ENCODE data around the gene PUM1. TPM values are rescaled to one million over a fixed set of nuclear protein-coding genes. Genes with fewer than 3 reads are reported as not detected.

The PUM1 gene
- total and polyA plus RNA-seq, 2 of the 4 experiments (the other 2 are of a cell fraction), result 75.4 to 137 TPM

DNA sequence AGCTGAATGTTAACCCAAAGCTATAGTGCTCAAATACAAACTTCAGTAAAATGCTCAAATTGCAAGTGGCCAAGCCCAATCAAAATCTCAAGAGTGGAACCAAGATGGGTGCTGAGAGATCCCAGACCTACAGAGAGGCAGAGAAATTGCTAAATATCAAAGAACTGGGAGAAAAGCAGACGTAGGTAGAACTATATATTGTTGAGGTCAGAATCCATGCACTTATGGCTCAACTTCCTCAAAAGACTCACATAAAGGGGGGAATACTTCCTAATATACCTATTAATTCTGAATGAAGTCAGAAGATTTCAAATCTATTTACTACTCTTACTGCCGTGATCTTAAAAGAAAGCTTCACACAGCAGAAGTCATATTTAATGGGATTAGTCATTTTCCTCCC lies 65.2 kb downstream of the PUM1 start:
- H3K4me2 ChIP-seq (ENCODE audit: low read depth, low read length), result no peak overlapping the region
- no peak overlapping the region for H3K18ac ChIP-seq (ENCODE audit: low read depth, low read length)
- H2BK15ac ChIP-seq (ENCODE audit: low read depth, low read length), result no peak overlapping the region
- no peak overlapping the region for H4K91ac ChIP-seq (ENCODE audit: insufficient read depth, low read depth, low read length)
- no CpG with 5 or more reads among the region's 2 CpGs for WGBS, 2 experiments (ENCODE audit: extremely low coverage in 2 of 2, insufficient read length in 1 of 2)
- ChIA-PET CTCF (interaction anchor here (0.6 to 0.7 kb wide), 2 partner anchors 9 to 16 kb away, joined by 3 to 6 read pairs; no protein-coding TSS in a partner anchor), POLR2A (ENCODE audit: unreplicated experiment) (interaction anchor here (0.6 kb wide), 1 partner anchor 81 kb away, joined by 3 read pairs; no protein-coding TSS in a partner anchor)
- H2BK120ac ChIP-seq (ENCODE audit: low read depth, low read length), result no peak overlapping the region
- no TSS peak for BruUV-seq (replicated peaks)
- dilution Hi-C loops (cut with HindIII; ENCODE audit: low sequenced_read_pairs, unreplicated experiment) (no loop called here), intact Hi-C loops (cut with micrococcal nuclease) (no loop called here), in situ Hi-C loops (cut with MboI; ENCODE audit: low sequenced_read_pairs) (no loop called here)
- no peak overlapping the region for H3K27ac ChIP-seq (ENCODE audit: insufficient read depth, low read length)
- TF ChIP-seq RCOR1 (IDR thresholded peaks at IDR 0.05; ENCODE audit: insufficient replicate concordance, low read length) (no peak), RFX5 (IDR thresholded peaks at IDR 0.05; ENCODE audit: low read depth, low read length) (no peak), POLR2A (IDR thresholded peaks at IDR 0.05; ENCODE audit: low read depth, low read length) (no peak), CEBPB (IDR thresholded peaks at IDR 0.05; ENCODE audit: low read depth, low read length) (no peak), BHLHE40 (IDR thresholded peaks at IDR 0.05; ENCODE audit: low read depth, low read length) (no peak), CHD1 (IDR thresholded peaks at IDR 0.05; ENCODE audit: low read depth, low read length) (no peak), NFE2L2 (IDR thresholded peaks at IDR 0.05; ENCODE audit: low read depth, low read length) (no peak), MAZ (IDR thresholded peaks at IDR 0.05; ENCODE audit: borderline replicate concordance, low read depth, low read length) (no peak), FOS (IDR thresholded peaks at IDR 0.05; ENCODE audit: low read depth, low read length) (no peak), MXI1 (IDR thresholded peaks at IDR 0.05; ENCODE audit: borderline replicate concordance, low read depth, low read length) (no peak), SMC3 (IDR thresholded peaks at IDR 0.05; ENCODE audit: low read depth, low read length) (no peak), RAD21 (IDR thresholded peaks at IDR 0.05; ENCODE audit: low read length) (no peak), MAFK (IDR thresholded peaks at IDR 0.05; ENCODE audit: low read depth, low read length) (no peak)
- TF ChIP-seq, protein P1, sequence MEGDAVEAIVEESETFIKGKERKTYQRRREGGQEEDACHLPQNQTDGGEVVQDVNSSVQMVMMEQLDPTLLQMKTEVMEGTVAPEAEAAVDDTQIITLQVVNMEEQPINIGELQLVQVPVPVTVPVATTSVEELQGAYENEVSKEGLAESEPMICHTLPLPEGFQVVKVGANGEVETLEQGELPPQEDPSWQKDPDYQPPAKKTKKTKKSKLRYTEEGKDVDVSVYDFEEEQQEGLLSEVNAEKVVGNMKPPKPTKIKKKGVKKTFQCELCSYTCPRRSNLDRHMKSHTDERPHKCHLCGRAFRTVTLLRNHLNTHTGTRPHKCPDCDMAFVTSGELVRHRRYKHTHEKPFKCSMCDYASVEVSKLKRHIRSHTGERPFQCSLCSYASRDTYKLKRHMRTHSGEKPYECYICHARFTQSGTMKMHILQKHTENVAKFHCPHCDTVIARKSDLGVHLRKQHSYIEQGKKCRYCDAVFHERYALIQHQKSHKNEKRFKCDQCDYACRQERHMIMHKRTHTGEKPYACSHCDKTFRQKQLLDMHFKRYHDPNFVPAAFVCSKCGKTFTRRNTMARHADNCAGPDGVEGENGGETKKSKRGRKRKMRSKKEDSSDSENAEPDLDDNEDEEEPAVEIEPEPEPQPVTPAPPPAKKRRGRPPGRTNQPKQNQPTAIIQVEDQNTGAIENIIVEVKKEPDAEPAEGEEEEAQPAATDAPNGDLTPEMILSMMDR (conservative IDR thresholded peaks at IDR 0.05; ENCODE audit: low read depth, low read length), result no peak
- TF ChIP-seq, protein P2, sequence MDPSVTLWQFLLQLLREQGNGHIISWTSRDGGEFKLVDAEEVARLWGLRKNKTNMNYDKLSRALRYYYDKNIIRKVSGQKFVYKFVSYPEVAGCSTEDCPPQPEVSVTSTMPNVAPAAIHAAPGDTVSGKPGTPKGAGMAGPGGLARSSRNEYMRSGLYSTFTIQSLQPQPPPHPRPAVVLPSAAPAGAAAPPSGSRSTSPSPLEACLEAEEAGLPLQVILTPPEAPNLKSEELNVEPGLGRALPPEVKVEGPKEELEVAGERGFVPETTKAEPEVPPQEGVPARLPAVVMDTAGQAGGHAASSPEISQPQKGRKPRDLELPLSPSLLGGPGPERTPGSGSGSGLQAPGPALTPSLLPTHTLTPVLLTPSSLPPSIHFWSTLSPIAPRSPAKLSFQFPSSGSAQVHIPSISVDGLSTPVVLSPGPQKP (IDR thresholded peaks at IDR 0.05; ENCODE audit: borderline replicate concordance, low read depth, low read length), result no peak
- TF ChIP-seq, protein P3, sequence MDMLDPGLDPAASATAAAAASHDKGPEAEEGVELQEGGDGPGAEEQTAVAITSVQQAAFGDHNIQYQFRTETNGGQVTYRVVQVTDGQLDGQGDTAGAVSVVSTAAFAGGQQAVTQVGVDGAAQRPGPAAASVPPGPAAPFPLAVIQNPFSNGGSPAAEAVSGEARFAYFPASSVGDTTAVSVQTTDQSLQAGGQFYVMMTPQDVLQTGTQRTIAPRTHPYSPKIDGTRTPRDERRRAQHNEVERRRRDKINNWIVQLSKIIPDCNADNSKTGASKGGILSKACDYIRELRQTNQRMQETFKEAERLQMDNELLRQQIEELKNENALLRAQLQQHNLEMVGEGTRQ (IDR thresholded peaks at IDR 0.05; ENCODE audit: low read depth, low read length), result no peak
- no peak overlapping the region for H3K23ac ChIP-seq (ENCODE audit: low read depth, low read length)
- H2BK20ac ChIP-seq (ENCODE audit: low read depth, low read length), result no peak overlapping the region
- H2AFZ ChIP-seq (replicated peaks; ENCODE audit: low read length, poor library complexity), result no peak overlapping the region
- H2AK9ac ChIP-seq (replicated peaks; ENCODE audit: low read depth, low read length, poor library complexity), result no peak overlapping the region
- peaks cover 19% of the 10 kb centered on the region for H3K36me3 ChIP-seq (ENCODE audit: control insufficient read depth, insufficient read depth, low read length)
- no peak for DNase-seq
- H4K8ac ChIP-seq (ENCODE audit: low read depth in 2 of 2, low read length in 2 of 2), result no peak overlapping the region
- H4K5ac ChIP-seq (ENCODE audit: low read depth, low read length), result no peak overlapping the region
- no peak overlapping the region for H2BK5ac ChIP-seq (ENCODE audit: low read depth, low read length, poor library complexity, severe bottlenecking)
- H3K27me3 ChIP-seq (ENCODE audit: control insufficient read depth, insufficient read depth, low read length), result no peaks in the 10 kb centered on the region
- no peaks in the 10 kb centered on the region for H3K9me3 ChIP-seq (ENCODE audit: control insufficient read depth, insufficient read depth, low read length)
- no peak overlapping the region for H3K9ac ChIP-seq (ENCODE audit: low read depth, low read length)
- peaks cover 3% of the 10 kb centered on the region; the same call in 1 of the 2 replicates for H3K9me1 ChIP-seq (ENCODE audit: insufficient read depth, low read length)
- no peak overlapping the region for H3K4ac ChIP-seq (ENCODE audit: low read depth, low read length)
- ATAC-seq (ENCODE audit: low read depth), result no peak
- H3K14ac ChIP-seq (replicated peaks; ENCODE audit: low read depth, low read length), result no peak overlapping the region
- peaks cover 41% of the 10 kb centered on the region for H4K20me1 ChIP-seq (ENCODE audit: insufficient read depth, low read length)
- H3K56ac ChIP-seq (ENCODE audit: extremely low read depth, insufficient read depth, low read length), result no peak overlapping the region
- H3K4me3 ChIP-seq (ENCODE audit: insufficient read depth, low read depth, low read length), result no peak overlapping the region
- H3K4me1 ChIP-seq (ENCODE audit: control insufficient read depth, insufficient read depth, low read length), result no peaks in the 10 kb centered on the region; the same call in 1 of the 2 replicates
- H3K79me1 ChIP-seq (ENCODE audit: low read depth in 1 of 2, low read length in 2 of 2), result peaks cover 30 to 80% of the 10 kb centered on the region in 2 experiments
- no peak overlapping the region for H2AK5ac ChIP-seq (ENCODE audit: low read depth, low read length)

Measured in IMR-90 (cell line).